ENCODE results near the gene RCOR1. TPM values are rescaled to one million over a fixed set of nuclear protein-coding genes. Genes with fewer than 3 reads are reported as not detected.

The RCOR1 gene
- total and polyA plus RNA-seq, 2 of the 4 experiments (the other 2 are of a cell fraction), result 9.0 to 11.2 TPM

DNA sequence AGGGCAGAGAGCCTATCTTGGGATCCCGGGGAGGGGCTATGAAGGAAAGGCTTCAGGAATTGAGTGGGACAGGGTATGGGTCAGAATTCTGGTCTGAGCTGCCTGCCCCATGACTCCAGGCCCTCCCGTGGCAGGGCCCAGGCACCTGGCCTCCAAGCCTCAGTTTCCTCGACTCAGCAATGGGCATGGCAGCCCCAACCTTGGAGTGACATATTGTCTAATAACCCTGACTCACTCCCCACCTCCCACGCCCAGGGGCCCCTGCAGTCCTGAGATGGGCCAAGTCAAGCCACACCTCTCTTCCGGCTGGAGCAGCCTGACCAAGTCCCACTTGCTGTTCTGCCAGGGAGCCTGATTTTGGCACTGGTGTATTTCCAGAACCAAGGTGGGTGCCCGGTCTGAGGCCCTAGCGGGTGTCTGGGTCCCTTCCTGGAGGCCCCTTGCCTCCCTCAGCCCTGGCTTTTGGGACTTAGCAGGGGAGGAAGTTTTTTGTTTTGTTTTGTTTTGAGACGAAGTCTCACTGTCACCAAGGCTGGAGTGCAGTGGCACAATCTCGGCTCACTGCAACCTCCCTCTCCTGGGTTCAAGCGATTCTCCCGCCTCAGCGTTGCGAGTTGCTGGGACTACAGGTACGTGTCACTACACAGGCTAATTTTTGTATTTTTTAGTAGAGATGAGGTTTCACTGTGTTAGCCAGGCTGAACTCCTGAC lies 40.3 kb upstream of the RCOR1 start:
- Histone ChIP-seq H4K91ac (ENCODE audit: insufficient read depth, low read depth, low read length) (no peak overlapping the region), H3K56ac (ENCODE audit: extremely low read depth, insufficient read depth, low read length) (no peak overlapping the region), H3K4me1 (ENCODE audit: control insufficient read depth, insufficient read depth, low read length) (peaks cover 3% of the 10 kb centered on the region; the same call in 1 of the 2 replicates), H2AK5ac (ENCODE audit: low read depth, low read length) (no peak overlapping the region), H3K27me3 (ENCODE audit: control insufficient read depth, insufficient read depth, low read length) (peaks cover 2% of the 10 kb centered on the region; the same call in 1 of the 2 replicates), H4K20me1 (ENCODE audit: insufficient read depth, low read length) (no peaks in the 10 kb centered on the region), H3K23ac (ENCODE audit: low read depth, low read length) (no peak overlapping the region), H3K4ac (ENCODE audit: low read depth, low read length) (no peak overlapping the region), H3K9ac (ENCODE audit: low read depth, low read length) (no peak overlapping the region), H2BK5ac (ENCODE audit: low read depth, low read length, poor library complexity, severe bottlenecking) (no peak overlapping the region), H3K27ac (ENCODE audit: insufficient read depth, low read length) (no peak overlapping the region), H2AFZ (replicated peaks; ENCODE audit: low read length, poor library complexity) (peak overlapping the region; percentile 87), H3K79me1 (ENCODE audit: low read depth in 1 of 2, low read length in 2 of 2) (no peaks in the 10 kb centered on the region), H4K5ac (ENCODE audit: low read depth, low read length) (no peak overlapping the region), H3K9me1 (ENCODE audit: insufficient read depth, low read length) (no peaks in the 10 kb centered on the region), H4K8ac (ENCODE audit: low read depth in 2 of 2, low read length in 2 of 2) (peak overlapping the region in 1 of 2 experiments; percentile 45; a peak in 1 of 4 replicates), H3K14ac (replicated peaks; ENCODE audit: low read depth, low read length) (no peak overlapping the region), H2BK15ac (ENCODE audit: low read depth, low read length) (no peak overlapping the region), H3K9me3 (ENCODE audit: control insufficient read depth, insufficient read depth, low read length) (0 out of 2 replicates have a peak, but pooled peaks cover 2% of the 10 kb centered on the region), H3K36me3 (ENCODE audit: control insufficient read depth, insufficient read depth, low read length) (no peaks in the 10 kb centered on the region), H2BK20ac (ENCODE audit: low read depth, low read length) (no peak overlapping the region), H3K18ac (ENCODE audit: low read depth, low read length) (no peak overlapping the region), H2BK120ac (ENCODE audit: low read depth, low read length) (no peak overlapping the region), H3K4me3 (ENCODE audit: insufficient read depth, low read depth, low read length) (no peak overlapping the region), H2AK9ac (replicated peaks; ENCODE audit: low read depth, low read length, poor library complexity) (peak overlapping the region; percentile 77), H3K4me2 (ENCODE audit: low read depth, low read length) (no peak overlapping the region)
- 70% methylated on average over 3 of the region's 14 CpGs; no CpG with 5 or more reads in 1 of the 2 experiments for WGBS, 2 experiments (ENCODE audit: extremely low coverage in 2 of 2, insufficient read length in 1 of 2)
- intact Hi-C loops (cut with micrococcal nuclease), result no loop called here
- CTCF ChIA-PET, result no interaction called here
- POLR2A ChIA-PET (ENCODE audit: unreplicated experiment), result no interaction called here
- in situ Hi-C loops (cut with MboI; ENCODE audit: low sequenced_read_pairs), result no loop called here
- TF ChIP-seq FOS (IDR thresholded peaks at IDR 0.05; ENCODE audit: low read depth, low read length) (peak; percentile 33; the same call in 1 of the 2 replicates), NFE2L2 (IDR thresholded peaks at IDR 0.05; ENCODE audit: low read depth, low read length) (no peak)
- ATAC-seq (ENCODE audit: low read depth) (no peak), DNase-seq (peak; percentile 46)
- dilution Hi-C loops (cut with HindIII; ENCODE audit: low sequenced_read_pairs, unreplicated experiment), result no loop called here
- BruUV-seq (replicated peaks), result no TSS peak
